Thyroid gland (tissue), 4 donors: Measurements from ENCODE around the gene SPATA31C2.
"Not testable (repeated sequence)": the region's sequence is repeated elsewhere in the genome, so short reads cannot be mapped to it uniquely, and the experiment has no call there.

Experiments
- POLR2A ChIP-seq, 2 donors: fragments of 450-650 bp; IDR thresholded peaks; one replicate each; pipeline ENCODE4 v1.6.1; 2017; ENCODE audit warnings: antibody characterized with exemption in 2 of 2, mild to moderate bottlenecking in 2 of 2, moderate library complexity in 1 of 2
- TF ChIP-seq, protein P1 (sequence below), 6 experiments: fragments of 200-600 bp in 3 of 6; fragments of 450-650 bp in 3 of 6; sonication (generic) in 3 of 6; IDR thresholded peaks; one replicate each; pipeline ENCODE4 v1.5.1; 2016 to 2019; ENCODE audit warnings: antibody characterized with exemption in 6 of 6, mild to moderate bottlenecking in 2 of 6, inconsistent platforms in 1 of 6, moderate library complexity in 1 of 6

DNA sequence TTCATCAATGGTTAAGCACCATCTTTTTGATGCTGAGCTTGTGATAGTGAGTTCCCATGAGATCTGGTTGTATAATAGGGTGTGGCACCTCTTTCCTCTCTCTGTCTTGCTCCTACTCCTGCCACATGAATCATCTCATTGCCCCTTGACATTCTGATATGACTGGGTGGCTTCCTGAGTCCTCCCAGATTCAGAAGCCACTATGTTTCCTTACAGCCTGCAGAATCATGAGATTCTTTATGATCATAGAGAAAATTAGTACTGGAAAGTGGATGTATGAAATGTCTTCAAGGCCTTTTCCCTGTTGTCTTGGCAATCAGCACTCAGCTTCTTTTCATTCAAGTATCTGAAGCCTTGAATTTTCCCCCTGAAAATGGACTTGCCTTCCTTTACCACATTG is 14.9 kb downstream of the SPATA31C2 start:
- TF ChIP-seq, protein P1, sequence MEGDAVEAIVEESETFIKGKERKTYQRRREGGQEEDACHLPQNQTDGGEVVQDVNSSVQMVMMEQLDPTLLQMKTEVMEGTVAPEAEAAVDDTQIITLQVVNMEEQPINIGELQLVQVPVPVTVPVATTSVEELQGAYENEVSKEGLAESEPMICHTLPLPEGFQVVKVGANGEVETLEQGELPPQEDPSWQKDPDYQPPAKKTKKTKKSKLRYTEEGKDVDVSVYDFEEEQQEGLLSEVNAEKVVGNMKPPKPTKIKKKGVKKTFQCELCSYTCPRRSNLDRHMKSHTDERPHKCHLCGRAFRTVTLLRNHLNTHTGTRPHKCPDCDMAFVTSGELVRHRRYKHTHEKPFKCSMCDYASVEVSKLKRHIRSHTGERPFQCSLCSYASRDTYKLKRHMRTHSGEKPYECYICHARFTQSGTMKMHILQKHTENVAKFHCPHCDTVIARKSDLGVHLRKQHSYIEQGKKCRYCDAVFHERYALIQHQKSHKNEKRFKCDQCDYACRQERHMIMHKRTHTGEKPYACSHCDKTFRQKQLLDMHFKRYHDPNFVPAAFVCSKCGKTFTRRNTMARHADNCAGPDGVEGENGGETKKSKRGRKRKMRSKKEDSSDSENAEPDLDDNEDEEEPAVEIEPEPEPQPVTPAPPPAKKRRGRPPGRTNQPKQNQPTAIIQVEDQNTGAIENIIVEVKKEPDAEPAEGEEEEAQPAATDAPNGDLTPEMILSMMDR (IDR thresholded peaks at IDR 0.05) = not testable (repeated sequence)
- not testable (repeated sequence) for TF ChIP-seq POLR2A (IDR thresholded peaks at IDR 0.05)
